PFSK-1 (cell line): ENCODE results near the gene SRSF2.

Experiments used
- POLR2AphosphoS5 ChIP-seq: IDR thresholded peaks from 2 replicates; pipeline ENCODE4 v1.6.1; 2012; ENCODE audit warnings: low read depth, mild to moderate bottlenecking, control low read depth, low read length, moderate library complexity
- TAF1 ChIP-seq: IDR thresholded peaks from 2 replicates; pipeline ENCODE4 v1.6.1; 2012; ENCODE audit warnings: low read length, control low read depth, borderline replicate concordance; ENCODE audit not compliant: insufficient read depth
- TF ChIP-seq, protein P1 (sequence below), 2 experiments: IDR thresholded peaks; 2 replicates each; pipeline versions ENCODE4 v1.6.1 to v1.8.0; 2011 to 2012; ENCODE audit warnings: low read depth in 2 of 2, low read length in 2 of 2, control low read depth in 1 of 2, inconsistent platforms in 1 of 2, mild to moderate bottlenecking in 1 of 2, moderate library complexity in 1 of 2; ENCODE audit not compliant: insufficient read depth in 1 of 2

DNA sequence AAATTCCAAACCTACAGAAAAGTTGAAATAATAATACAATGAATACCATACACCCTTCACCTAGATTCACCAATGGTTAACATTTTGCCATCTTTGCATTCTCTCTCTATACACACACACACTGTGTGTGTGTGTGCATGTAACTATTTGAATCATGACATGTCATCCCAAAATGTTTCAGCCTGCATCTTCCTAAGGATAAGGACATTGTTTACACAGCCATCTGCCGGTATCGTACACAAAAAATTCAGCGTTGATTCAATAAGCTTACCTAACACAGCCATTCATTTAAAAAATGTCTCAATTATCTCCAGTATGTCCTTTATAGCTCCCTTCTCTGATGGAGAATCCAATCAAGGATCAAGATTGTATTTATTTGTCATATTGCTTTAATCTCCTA, 30.3 kb downstream of the SRSF2 start:
- TF ChIP-seq, protein P1, sequence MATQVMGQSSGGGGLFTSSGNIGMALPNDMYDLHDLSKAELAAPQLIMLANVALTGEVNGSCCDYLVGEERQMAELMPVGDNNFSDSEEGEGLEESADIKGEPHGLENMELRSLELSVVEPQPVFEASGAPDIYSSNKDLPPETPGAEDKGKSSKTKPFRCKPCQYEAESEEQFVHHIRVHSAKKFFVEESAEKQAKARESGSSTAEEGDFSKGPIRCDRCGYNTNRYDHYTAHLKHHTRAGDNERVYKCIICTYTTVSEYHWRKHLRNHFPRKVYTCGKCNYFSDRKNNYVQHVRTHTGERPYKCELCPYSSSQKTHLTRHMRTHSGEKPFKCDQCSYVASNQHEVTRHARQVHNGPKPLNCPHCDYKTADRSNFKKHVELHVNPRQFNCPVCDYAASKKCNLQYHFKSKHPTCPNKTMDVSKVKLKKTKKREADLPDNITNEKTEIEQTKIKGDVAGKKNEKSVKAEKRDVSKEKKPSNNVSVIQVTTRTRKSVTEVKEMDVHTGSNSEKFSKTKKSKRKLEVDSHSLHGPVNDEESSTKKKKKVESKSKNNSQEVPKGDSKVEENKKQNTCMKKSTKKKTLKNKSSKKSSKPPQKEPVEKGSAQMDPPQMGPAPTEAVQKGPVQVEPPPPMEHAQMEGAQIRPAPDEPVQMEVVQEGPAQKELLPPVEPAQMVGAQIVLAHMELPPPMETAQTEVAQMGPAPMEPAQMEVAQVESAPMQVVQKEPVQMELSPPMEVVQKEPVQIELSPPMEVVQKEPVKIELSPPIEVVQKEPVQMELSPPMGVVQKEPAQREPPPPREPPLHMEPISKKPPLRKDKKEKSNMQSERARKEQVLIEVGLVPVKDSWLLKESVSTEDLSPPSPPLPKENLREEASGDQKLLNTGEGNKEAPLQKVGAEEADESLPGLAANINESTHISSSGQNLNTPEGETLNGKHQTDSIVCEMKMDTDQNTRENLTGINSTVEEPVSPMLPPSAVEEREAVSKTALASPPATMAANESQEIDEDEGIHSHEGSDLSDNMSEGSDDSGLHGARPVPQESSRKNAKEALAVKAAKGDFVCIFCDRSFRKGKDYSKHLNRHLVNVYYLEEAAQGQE (IDR thresholded peaks at IDR 0.05; ENCODE audit: insufficient read depth in 1 of 2, low read depth in 2 of 2, low read length in 2 of 2) = no peak
- TF ChIP-seq TAF1 (no peak), POLR2AphosphoS5 (no peak)
